HUES48 (cell line): ENCODE data around the gene ONECUT3.
"Not testable (repeated sequence)": the region's sequence is repeated elsewhere in the genome, so short reads cannot be mapped to it uniquely, and the experiment has no call there.

Experiments used
- H3K27ac ChIP-seq: one replicate; pipeline ENCODE4 v1.7.0; 2013; ENCODE audit warnings: low read depth, low read length, inconsistent platforms
- H3K27me3 ChIP-seq: 2 replicates; pipeline ENCODE4 v1.6.1; 2013; ENCODE audit warnings: mild to moderate bottlenecking, low read length; ENCODE audit not compliant: control insufficient read depth, insufficient read depth
- H3K36me3 ChIP-seq: 2 replicates; pipeline ENCODE4 v1.6.1; 2013; ENCODE audit warnings: low read length; ENCODE audit not compliant: control insufficient read depth, insufficient read depth
- H3K4me1 ChIP-seq: 2 replicates; pipeline ENCODE4 v1.6.1; 2013; ENCODE audit warnings: mild to moderate bottlenecking, low read length; ENCODE audit not compliant: control insufficient read depth, insufficient read depth
- H3K4me3 ChIP-seq: 2 replicates; pipeline ENCODE4 v1.5.1; 2013; ENCODE audit warnings: mild to moderate bottlenecking, low read depth, low read length
- H3K9ac ChIP-seq: 2 replicates; pipeline ENCODE4 v1.6.1; 2013; ENCODE audit warnings: mild to moderate bottlenecking, low read depth, low read length, moderate library complexity
- H3K9me3 ChIP-seq: 2 replicates; pipeline ENCODE4 v1.6.1; 2013; ENCODE audit warnings: low read length; ENCODE audit not compliant: control insufficient read depth, insufficient read depth

Gene ONECUT3

DNA sequence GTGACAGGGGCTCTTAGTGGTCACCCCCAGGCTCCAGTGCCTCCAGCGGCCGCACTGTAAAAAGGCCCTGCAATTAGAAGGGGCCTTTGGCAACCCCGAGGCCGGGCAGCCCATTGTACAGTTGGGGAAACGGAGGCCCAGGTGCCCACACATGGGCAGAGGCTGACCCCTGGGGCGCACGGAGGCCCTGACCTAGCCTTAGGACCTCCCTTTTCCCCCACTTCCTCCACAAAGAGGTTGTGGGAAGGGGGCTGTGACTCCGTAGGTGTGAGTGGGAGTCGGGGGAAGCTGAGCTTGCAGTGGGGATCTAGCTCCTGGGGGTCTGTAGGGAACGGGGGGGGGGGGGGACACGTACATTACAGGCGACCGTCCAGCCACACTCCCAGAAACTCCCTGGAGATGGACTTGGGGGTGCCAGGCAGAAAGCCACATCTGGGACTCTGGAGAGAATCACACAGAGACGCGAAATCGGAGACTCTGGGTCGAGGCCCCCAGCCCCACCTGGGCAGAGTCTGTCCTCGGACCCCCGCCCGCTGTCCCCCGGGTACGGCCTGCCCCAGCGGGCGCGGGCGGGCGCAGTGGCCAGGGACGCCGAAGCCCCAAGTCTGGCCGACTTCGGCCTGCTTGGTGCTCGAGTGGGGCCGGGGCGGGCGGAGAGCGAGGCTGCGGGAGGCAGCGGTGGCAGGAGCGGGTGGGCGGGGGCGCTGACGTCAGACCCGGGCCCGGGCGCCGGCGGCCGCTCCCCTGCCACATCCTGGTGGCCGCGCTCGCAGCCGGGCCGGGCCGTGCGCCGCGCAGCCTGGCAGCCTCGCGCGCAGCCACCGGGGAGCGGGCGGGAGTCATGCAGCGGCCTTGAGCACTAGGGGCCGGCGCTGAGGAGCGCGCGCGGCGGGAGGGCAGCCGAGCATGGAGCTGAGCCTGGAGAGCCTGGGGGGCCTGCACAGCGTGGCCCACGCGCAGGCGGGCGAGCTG lies at the start of gene ONECUT3:
Gene ONECUT3, plus strand, starts transcription at position 750 of the 972 bp plus-strand sequence. Its CDS starts 157 bp downstream, at position 907.
- no peak within 1 kb of the TSS for H3K9ac ChIP-seq
- H3K4me1 ChIP-seq: peaks cover 16% of the 10 kb centered on the region
- H3K36me3 ChIP-seq: no peaks in the 10 kb centered on the region
- H3K4me3 ChIP-seq: no peak within 1 kb of the TSS
- H3K27ac ChIP-seq: no peak within 1 kb of the TSS
- peaks cover 98% of the 10 kb centered on the region for H3K27me3 ChIP-seq
- no peaks in the 10 kb centered on the region for H3K9me3 ChIP-seq

GRCh38 chr19:1704339-1704738 lies 49.0 kb upstream of the ONECUT3 start:
- H3K27me3 ChIP-seq: peaks cover 9% of the 10 kb centered on the region; the same call in 1 of the 2 replicates
- no peaks in the 10 kb centered on the region for H3K36me3 ChIP-seq
- 0 out of 2 replicates have a peak, but pooled peaks cover 2% of the 10 kb centered on the region for H3K9me3 ChIP-seq
- no peak overlapping the region for H3K4me3 ChIP-seq
- no peaks in the 10 kb centered on the region for H3K4me1 ChIP-seq
- no peak overlapping the region for H3K27ac ChIP-seq
- H3K9ac ChIP-seq: no peak overlapping the region

DNA sequence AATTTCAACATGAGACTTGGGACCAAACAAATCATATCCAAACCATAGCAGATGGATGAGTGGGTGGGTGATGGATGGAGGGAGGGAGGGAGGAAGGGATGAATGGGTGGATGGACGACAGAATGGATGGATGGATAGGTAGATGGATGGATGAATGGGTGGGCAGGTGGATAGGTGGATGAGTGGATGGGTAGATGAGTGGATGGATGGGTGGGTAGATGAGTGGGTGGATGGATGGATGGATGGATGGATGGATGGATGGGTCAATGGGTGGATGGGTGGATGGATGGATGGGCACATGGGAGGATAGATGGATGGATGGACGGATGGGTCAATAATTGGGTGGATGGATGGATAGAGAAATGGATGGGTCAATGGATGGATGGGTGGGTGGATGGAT lies 47.9 kb upstream of the ONECUT3 start:
- no peaks in the 10 kb centered on the region for H3K36me3 ChIP-seq
- H3K27ac ChIP-seq: no peak overlapping the region
- no peaks in the 10 kb centered on the region for H3K4me1 ChIP-seq
- no peak overlapping the region for H3K9ac ChIP-seq
- H3K9me3 ChIP-seq: 0 out of 2 replicates have a peak, but pooled peaks cover 2% of the 10 kb centered on the region
- no peak overlapping the region for H3K4me3 ChIP-seq
- H3K27me3 ChIP-seq: peaks cover 9% of the 10 kb centered on the region; the same call in 1 of the 2 replicates

GRCh38 chr19:1706646-1707045 lies 46.7 kb upstream of the ONECUT3 start:
- H3K27me3 ChIP-seq, H3K9me3 ChIP-seq, H3K9ac ChIP-seq, H3K4me3 ChIP-seq, H3K4me1 ChIP-seq, H3K27ac ChIP-seq, H3K36me3 ChIP-seq: not testable (repeated sequence)

- no peaks in the 10 kb centered on the region for H3K4me1 ChIP-seq
- H3K9ac ChIP-seq: no peak overlapping the region
- H3K36me3 ChIP-seq: no peaks in the 10 kb centered on the region
- H3K27ac ChIP-seq: no peak overlapping the region
- 0 out of 2 replicates have a peak, but pooled peaks cover 2% of the 10 kb centered on the region for H3K9me3 ChIP-seq
- no peak overlapping the region for H3K4me3 ChIP-seq
- H3K27me3 ChIP-seq: no peaks in the 10 kb centered on the region
Observed at GRCh38 chr19:1707240-1707639, 46.1 kb upstream of the ONECUT3 start.

DNA sequence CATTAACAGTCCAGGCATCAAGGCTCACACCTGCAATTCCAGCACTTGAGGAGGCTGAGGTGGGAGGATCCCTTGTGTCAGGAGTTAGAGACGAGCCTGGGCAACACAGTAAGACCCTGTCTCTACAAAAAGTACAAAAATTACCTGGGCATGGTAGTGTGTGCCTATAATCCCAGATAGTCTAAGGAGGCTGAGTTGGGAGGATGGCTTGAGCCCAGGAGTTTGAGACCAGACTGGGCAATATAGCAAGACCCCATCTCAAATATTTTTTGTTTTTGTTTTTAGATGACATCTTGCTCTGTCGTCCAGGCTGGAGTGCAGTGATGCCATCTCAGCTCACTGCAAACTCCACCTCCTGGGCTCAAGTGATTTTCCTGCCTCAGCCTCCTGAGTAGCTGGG lies 40.1 kb upstream of the ONECUT3 start:
- no peaks in the 10 kb centered on the region for H3K36me3 ChIP-seq
- H3K27me3 ChIP-seq: peaks cover 15% of the 10 kb centered on the region
- H3K4me3 ChIP-seq: no peak overlapping the region
- no peaks in the 10 kb centered on the region for H3K4me1 ChIP-seq
- H3K27ac ChIP-seq: no peak overlapping the region
- H3K9ac ChIP-seq: no peak overlapping the region
- H3K9me3 ChIP-seq: no peaks in the 10 kb centered on the region

- Histone ChIP-seq H3K27me3 (peaks cover 21% of the 10 kb centered on the region), H3K4me3 (no peak overlapping the region), H3K9me3 (no peaks in the 10 kb centered on the region), H3K4me1 (no peaks in the 10 kb centered on the region), H3K36me3 (no peaks in the 10 kb centered on the region), H3K9ac (no peak overlapping the region), H3K27ac (no peak overlapping the region)
Observed at GRCh38 chr19:1715540-1715939, 37.8 kb upstream of the ONECUT3 start.

DNA sequence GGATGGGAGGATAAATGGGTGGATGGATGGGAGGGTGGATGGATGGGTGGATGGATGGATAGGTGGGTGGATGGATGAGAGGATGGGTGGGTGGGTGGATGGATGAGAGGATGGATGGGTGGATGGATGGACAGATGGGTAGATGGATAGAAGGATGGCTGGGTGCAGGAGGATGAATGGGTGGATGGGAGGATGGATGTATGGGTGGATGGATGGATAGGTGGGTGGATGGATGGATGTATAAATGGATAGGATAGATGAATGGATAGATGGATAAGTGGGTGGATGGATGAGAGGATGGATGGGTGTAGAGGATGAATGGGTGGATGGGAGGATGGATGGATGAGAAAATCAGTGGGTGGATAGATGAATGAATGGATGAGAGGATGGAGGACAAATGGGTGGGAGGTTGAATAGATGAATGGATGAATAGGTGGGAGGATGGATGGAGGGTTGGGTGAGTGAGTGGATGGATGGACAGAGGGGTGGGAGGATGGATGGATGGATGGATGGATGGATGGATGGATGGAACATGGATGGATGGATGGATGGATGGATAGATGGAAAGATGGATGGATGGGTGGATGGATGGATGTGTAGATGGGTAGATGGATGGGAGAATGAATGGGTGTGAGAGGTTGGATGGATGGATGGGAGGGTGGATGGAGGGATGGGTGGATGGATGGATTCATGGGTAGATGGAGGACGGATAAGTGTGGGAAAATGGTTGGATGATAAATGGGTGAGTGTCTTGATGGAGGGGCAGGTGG lies 35.9 kb upstream of the ONECUT3 start:
- no peak overlapping the region for H3K27ac ChIP-seq
- no peaks in the 10 kb centered on the region for H3K36me3 ChIP-seq
- no peaks in the 10 kb centered on the region for H3K4me1 ChIP-seq
- no peak overlapping the region for H3K4me3 ChIP-seq
- no peak overlapping the region for H3K9ac ChIP-seq
- peaks cover 21% of the 10 kb centered on the region for H3K27me3 ChIP-seq
- no peaks in the 10 kb centered on the region for H3K9me3 ChIP-seq

DNA sequence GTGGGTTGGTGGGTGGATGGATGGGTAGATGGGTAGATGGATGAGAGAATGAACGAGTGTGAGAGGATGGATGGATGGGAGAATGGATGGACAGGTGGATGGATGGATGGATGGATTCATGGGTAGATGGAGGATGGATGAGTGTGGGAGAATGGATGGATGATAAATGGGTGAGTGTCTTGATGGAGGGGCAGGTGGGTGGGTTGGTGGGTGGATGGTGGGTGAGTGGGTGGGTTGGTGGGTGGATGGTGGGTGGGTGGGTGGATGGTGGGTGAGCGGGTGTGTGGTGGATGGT lies 35.4 kb upstream of the ONECUT3 start:
- Histone ChIP-seq H3K27ac (no peak overlapping the region), H3K36me3 (no peaks in the 10 kb centered on the region), H3K4me3 (no peak overlapping the region), H3K27me3 (peaks cover 21% of the 10 kb centered on the region), H3K9ac (no peak overlapping the region), H3K9me3 (no peaks in the 10 kb centered on the region), H3K4me1 (no peaks in the 10 kb centered on the region)

- H3K27ac ChIP-seq: no peak overlapping the region
Observed at GRCh38 chr19:1718420-1719291, 34.6 kb upstream of the ONECUT3 start.

More at GRCh38 chr19:1718420-1719291, 34.6 kb upstream of the ONECUT3 start:
- no peak overlapping the region for H3K9ac ChIP-seq
- H3K4me1 ChIP-seq: no peaks in the 10 kb centered on the region
- peak overlapping the region; percentile 55; the same call in 1 of the 2 replicates for H3K4me3 ChIP-seq
- H3K9me3 ChIP-seq: no peaks in the 10 kb centered on the region
- no peaks in the 10 kb centered on the region for H3K36me3 ChIP-seq
- H3K27me3 ChIP-seq: peaks cover 21% of the 10 kb centered on the region
